ENCODE results near the gene UNC93A. TPM values are rescaled to one million over a fixed set of nuclear protein-coding genes. Genes with fewer than 3 reads are reported as not detected.
"Not testable (repeated sequence)": the region's sequence is repeated elsewhere in the genome, so short reads cannot be mapped to it uniquely, and the experiment has no call there.

Gene UNC93A
- total RNA-seq, 3 donors from 2014 or later: not detected

DNA sequence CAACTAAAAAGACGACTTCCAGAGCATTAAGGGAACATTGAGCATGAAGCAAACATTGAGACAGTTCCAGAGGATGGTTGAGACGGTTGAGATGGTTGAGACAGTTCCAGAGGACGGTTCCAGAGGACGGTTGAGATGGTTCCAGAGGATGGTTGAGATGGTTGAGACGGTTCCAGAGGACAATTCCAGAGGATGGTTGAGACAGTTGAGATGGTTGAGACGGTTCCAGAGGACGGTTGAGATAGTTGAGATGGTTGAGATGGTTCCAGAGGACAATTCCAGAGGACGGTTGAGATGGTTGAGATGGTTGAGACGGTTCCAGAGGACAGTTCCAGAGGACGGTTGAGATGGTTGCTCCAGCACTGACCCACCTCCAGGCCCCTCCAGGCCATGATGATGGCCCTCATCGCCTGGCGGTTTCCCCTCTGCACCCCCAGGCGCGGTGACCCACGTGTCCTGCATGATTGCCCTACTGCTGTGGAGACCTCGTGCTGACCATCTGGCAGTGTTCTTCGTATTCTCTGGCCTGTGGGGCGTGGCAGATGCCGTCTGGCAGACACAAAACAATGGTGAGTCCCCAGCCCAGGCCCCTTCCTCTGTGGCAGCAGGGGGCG, 16.3 kb downstream of the UNC93A start:
- no peaks in the 10 kb centered on the region for H3K36me3 Mint-ChIP-seq (ENCODE audit: insufficient read depth)
- DNase-seq: no peak
- peaks cover 15% of the 10 kb centered on the region for H3K27me3 Mint-ChIP-seq (ENCODE audit: low read depth)
- H3K4me3 Mint-ChIP-seq: no peak overlapping the region
- ATAC-seq: no peak
- H3K9me3 Mint-ChIP-seq: peaks cover 3% of the 10 kb centered on the region
- H3K4me1 Mint-ChIP-seq (ENCODE audit: low read depth): no peaks in the 10 kb centered on the region

DNA sequence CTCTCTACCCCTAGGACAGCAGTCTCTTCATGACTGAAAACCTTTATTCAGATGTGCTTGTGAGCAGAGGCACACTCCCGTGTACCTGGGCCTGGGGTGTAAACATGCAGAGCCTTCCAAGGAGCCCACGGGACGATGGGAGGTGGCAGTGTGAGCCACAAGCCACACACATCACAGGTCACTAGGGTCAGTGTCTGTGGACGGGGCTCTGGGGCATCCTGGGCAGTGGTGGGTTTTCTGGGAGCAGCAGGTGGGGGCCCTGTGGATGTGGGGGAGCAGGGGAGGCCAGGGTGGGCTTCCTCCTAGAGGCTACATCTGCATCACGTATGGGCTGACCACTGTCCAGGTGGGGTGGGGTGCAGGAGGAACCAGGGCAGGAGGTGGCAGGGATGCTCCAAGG, 17.1 kb downstream of the UNC93A start:
- Mint-ChIP-seq H3K4me3 (no peak overlapping the region), H3K4me1 (ENCODE audit: low read depth) (no peaks in the 10 kb centered on the region), H3K9me3 (peaks cover 3% of the 10 kb centered on the region), H3K36me3 (ENCODE audit: insufficient read depth) (no peaks in the 10 kb centered on the region), H3K27me3 (ENCODE audit: low read depth) (peaks cover 14% of the 10 kb centered on the region)
- DNase-seq (no peak), ATAC-seq (no peak)

DNA sequence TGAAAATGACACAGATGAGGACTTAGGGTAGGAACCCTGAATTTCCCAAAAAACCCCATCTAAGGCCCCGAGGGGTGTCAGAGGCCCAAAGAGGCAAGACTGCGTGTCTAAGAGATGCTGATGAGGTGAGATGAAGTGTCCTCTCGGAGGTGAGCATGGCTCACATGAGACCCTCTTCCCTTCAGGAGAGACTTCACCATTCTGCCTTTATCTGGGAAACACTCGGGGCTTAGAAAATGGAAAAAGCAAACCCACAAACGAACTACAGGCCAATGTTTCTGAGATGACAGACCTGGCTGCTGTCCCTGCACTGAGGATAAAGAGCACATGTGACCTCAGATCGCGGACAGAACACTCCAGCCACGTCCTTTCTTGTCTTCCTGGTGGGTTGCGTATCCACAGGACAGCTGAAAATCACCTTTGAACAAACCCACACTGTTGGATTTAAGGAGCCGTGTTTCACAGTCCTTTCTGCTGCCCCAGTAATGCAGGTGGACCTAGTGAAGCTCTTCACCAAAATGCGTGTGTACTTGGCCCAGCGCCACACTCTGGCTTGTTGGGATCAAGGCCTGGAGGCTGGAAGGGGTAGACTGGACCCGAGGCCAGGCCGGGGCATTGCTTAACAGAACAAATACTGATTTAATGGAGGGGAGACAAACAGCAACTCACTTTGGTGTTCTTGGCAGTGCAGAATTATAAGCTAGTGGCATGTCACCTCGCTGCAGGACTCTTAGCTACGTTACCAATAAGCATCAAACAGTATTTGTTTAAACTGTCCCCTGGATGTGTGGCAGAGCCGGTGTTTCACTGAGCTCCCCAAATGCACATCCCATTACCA, 18.5 kb downstream of the UNC93A start:
- DNase-seq; ATAC-seq; H3K4me3 Mint-ChIP-seq; H3K27me3 Mint-ChIP-seq (ENCODE audit: low read depth); H3K9me3 Mint-ChIP-seq; H3K36me3 Mint-ChIP-seq (ENCODE audit: insufficient read depth); H3K4me1 Mint-ChIP-seq (ENCODE audit: low read depth): not testable (repeated sequence)

DNA sequence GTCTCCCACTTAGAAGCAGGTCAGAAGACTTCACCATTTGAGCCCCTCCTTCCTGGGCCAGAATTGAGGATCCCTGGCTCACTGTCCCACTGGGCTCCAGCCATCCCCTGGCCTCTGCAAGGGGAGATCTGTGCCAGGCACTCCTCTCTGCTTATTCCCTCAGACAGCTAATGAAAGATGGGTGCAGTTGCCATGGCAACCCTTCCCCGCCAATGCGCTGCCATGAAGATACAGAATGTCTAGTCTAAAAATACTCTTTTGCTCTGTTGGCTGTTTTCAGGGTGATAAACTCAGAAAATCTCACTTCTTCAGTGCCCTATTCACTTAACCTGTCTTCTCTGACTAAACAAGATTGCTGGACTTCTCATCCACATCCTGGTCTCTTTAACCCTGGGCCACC, 20.2 kb downstream of the UNC93A start:
- Mint-ChIP-seq H3K9me3 (peaks cover 3% of the 10 kb centered on the region), H3K27me3 (ENCODE audit: low read depth) (peaks cover 5% of the 10 kb centered on the region), H3K4me1 (ENCODE audit: low read depth) (no peaks in the 10 kb centered on the region), H3K4me3 (no peak overlapping the region), H3K36me3 (ENCODE audit: insufficient read depth) (no peaks in the 10 kb centered on the region)
- DNase-seq: no peak
- no peak for ATAC-seq

DNA sequence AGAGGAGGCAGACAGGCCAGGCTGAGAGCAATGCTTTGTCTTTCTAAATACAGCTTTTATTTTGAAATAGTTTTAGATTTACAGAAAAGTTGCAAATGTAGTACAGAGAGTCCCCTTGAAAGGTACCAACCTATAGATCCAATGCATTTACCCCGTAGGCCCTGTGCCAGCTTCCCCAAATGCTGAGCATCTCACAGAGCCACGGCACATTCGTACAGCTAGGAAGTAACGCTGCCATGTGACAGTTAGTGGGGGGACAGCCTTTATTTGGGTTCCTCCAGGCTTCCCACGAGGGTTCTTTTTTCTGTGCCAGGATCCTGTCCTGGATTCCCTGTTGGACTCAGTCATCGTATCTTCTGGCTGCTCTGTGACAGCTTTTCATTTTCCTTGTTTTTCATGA, 20.6 kb downstream of the UNC93A start:
- H3K36me3 Mint-ChIP-seq (ENCODE audit: insufficient read depth); H3K4me1 Mint-ChIP-seq (ENCODE audit: low read depth); ATAC-seq; H3K9me3 Mint-ChIP-seq; H3K4me3 Mint-ChIP-seq; DNase-seq; H3K27me3 Mint-ChIP-seq (ENCODE audit: low read depth): not testable (repeated sequence)

DNA sequence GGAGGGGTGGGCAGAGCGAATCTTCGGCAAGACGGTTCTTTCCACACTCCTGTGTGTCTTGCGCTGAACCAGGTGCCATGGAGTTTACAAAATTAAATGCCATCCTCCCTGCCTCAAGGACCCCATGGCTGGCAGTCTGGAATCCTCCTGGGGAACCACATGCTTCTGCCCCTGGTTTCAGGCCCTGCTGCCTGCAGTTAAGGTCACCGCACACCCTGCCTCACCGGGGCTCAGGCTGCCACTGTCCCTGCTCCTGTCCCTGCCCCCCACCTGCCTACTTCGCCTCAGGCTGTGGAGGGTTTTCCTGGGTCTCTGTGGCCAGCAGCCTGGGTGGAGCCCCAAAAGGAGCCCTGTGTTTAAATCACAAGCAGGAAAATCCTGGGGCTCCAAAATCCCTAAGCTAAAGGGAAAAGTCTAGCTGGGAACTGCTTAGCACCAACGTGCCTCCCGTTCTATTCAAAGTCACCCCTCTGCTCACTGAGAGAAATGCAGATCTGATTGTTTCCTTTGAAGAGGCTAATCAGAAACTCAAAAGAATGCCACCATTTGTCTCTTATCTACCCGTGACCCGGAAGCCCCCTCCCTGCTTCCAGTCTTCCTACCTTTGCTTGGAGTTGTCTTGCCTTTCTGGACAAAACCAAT, 23.2 kb downstream of the UNC93A start:
- no peak for DNase-seq
- no peak overlapping the region for H3K4me3 Mint-ChIP-seq
- ATAC-seq: no peak
- H3K4me1 Mint-ChIP-seq (ENCODE audit: low read depth): no peaks in the 10 kb centered on the region
- no peaks in the 10 kb centered on the region for H3K36me3 Mint-ChIP-seq (ENCODE audit: insufficient read depth)
- no peaks in the 10 kb centered on the region for H3K9me3 Mint-ChIP-seq
- H3K27me3 Mint-ChIP-seq (ENCODE audit: low read depth): peaks cover 18% of the 10 kb centered on the region

DNA sequence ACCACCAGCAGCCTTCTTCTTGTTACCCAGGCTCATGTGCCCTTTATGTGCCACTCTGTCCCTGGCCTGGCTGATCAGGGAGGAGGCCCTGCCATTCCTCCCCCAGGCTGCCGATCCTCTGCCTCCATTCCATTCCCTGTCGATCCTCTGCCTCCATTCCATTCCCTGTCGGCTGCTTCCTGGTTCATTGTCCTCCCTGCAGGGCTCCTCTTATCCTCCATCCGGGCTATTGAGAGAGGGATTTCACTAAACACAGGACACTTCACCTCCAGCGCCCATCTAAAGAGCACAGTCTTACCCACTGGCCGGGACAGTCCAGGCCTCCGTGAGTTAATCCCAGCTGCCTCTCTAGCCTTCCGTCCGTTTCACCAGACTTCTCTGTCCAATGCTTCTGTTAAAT, 26.1 kb downstream of the UNC93A start:
- no peak for DNase-seq
- Mint-ChIP-seq H3K9me3 (no peaks in the 10 kb centered on the region), H3K4me3 (no peak overlapping the region), H3K4me1 (ENCODE audit: low read depth) (no peaks in the 10 kb centered on the region), H3K27me3 (ENCODE audit: low read depth) (peaks cover 21% of the 10 kb centered on the region), H3K36me3 (ENCODE audit: insufficient read depth) (no peaks in the 10 kb centered on the region)
- ATAC-seq: no peak

DNA sequence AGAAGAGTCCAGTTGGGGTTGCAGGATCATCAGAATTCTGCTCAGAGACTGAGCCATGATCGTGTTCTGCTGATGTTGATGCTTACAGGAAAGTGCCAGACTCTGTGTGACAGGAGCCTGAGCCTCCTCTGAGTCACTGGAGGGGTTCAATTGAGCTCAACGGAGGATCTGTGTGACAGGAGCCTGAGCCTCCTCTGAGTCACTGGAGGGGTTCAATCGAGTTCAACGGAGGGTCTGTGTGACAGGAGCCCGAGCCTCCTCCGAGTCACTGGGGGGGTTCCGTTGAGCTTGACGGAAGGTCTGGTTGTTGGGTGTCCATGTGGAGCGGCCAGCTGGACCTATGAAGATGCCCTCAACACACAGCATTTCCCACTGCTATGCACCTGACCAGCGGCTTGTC, 27.2 kb downstream of the UNC93A start:
- H3K4me3 Mint-ChIP-seq; H3K9me3 Mint-ChIP-seq; DNase-seq; ATAC-seq; H3K4me1 Mint-ChIP-seq (ENCODE audit: low read depth); H3K36me3 Mint-ChIP-seq (ENCODE audit: insufficient read depth): not testable (repeated sequence)
- peaks cover 16% of the 10 kb centered on the region for H3K27me3 Mint-ChIP-seq (ENCODE audit: low read depth)

DNA sequence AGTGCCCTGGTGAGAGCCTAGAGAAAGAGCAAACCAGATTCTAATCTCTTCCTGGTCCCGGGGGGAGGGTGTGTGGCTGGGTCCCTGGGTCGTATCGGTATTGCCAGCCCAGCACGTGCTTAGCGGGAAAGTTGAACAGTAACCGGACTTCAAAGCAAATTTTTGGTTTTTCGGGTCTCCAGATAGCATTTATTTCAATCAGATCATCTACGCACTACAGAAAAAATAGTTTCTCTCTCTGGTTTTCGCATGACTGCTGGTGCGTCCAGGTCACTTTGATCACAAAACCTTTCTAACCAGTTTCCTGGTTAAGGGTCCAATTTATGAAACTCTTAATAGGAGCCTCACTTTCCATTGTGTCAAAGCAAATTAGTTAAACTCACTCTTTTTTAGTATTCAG, 27.7 kb downstream of the UNC93A start:
- DNase-seq; H3K4me1 Mint-ChIP-seq (ENCODE audit: low read depth); H3K4me3 Mint-ChIP-seq; H3K9me3 Mint-ChIP-seq; H3K36me3 Mint-ChIP-seq (ENCODE audit: insufficient read depth); ATAC-seq: not testable (repeated sequence)
- H3K27me3 Mint-ChIP-seq (ENCODE audit: low read depth): peaks cover 18% of the 10 kb centered on the region

DNA sequence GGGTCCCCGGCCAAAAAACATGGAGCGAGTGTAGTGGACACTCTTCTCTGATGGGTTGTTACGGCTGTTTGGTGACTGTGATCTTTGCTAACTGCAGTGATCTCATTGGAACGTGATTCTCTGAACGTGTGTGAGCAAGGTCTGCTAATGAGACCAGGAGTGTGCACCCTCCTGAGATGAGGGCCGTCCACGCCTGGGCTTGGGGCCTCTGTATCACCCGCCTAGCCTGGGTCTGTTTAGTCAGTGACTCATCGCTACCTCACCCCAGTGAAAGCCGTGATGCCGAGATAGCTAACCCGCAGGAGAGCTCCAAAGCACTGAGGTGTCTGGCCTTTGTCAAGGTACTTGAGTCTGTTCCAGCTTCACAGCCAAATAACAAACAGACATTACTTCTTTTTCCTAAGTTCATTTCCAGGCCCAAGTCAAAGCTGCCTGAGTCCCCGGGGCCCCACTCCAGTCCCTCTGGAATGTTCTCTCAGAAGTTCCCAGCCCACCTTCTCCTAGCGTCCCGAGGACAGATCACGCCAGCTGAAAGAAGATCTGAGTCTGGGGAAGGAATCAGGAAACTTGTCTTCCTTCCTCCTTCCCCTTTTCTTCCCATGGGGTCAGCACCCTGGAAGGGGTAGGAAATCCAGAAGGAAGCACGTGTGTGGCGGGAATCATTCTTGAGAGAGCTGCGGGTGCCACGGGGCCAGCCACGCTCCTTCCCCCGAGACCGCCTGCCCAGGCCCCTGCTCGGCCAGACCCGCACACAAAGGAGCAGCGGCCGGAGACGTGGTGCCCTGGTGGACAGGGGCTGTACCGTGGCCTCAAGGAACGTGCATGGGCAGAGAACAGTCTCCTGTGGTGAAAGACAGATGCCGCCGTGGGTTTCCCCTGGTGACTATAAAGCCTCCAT, 29.0 kb downstream of the UNC93A start:
- not testable (repeated sequence) for H3K4me3 Mint-ChIP-seq; DNase-seq; H3K4me1 Mint-ChIP-seq (ENCODE audit: low read depth); H3K36me3 Mint-ChIP-seq (ENCODE audit: insufficient read depth); H3K9me3 Mint-ChIP-seq; ATAC-seq
- H3K27me3 Mint-ChIP-seq (ENCODE audit: low read depth): peaks cover 18% of the 10 kb centered on the region

DNA sequence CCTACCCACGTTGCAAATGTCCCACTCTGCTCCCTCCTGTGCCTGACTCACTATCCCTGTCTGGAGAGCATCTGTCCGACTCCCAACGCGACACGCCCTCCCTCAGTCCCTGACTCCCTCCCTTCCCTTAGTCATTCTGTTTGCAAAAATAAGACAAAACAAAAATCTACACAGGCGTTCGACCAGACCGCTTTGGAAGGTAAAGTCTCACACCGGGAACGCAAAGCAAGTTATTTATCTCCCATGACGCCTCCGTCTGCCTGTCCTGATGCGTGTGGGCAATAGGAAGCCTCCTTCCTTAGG, 29.6 kb downstream of the UNC93A start:
- ATAC-seq; H3K4me3 Mint-ChIP-seq; DNase-seq; H3K4me1 Mint-ChIP-seq (ENCODE audit: low read depth); H3K36me3 Mint-ChIP-seq (ENCODE audit: insufficient read depth); H3K9me3 Mint-ChIP-seq: not testable (repeated sequence)
- H3K27me3 Mint-ChIP-seq (ENCODE audit: low read depth): peaks cover 22% of the 10 kb centered on the region

DNA sequence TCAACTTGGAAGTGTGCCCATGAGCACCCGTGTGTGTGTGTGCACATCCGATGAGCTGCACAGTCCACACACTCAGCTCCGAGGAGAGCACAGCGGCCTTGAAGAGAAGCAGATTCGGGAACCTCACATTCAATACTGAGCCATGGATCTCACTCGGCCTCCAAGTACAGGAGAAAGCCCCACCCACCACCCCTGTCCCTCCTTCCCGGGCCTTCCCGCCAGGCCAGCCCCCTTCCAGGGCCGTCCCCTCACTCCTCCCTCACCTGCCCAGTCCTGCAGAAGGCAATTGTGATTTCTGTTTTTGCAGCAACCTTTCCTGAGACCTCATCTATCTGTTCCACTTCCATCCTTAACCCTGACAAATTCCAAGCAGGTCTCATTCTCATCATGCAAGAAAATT, 30.1 kb downstream of the UNC93A start:
- not testable (repeated sequence) for H3K4me1 Mint-ChIP-seq (ENCODE audit: low read depth); H3K4me3 Mint-ChIP-seq; ATAC-seq; DNase-seq; H3K9me3 Mint-ChIP-seq; H3K36me3 Mint-ChIP-seq (ENCODE audit: insufficient read depth)
- H3K27me3 Mint-ChIP-seq (ENCODE audit: low read depth): peaks cover 22% of the 10 kb centered on the region

DNA sequence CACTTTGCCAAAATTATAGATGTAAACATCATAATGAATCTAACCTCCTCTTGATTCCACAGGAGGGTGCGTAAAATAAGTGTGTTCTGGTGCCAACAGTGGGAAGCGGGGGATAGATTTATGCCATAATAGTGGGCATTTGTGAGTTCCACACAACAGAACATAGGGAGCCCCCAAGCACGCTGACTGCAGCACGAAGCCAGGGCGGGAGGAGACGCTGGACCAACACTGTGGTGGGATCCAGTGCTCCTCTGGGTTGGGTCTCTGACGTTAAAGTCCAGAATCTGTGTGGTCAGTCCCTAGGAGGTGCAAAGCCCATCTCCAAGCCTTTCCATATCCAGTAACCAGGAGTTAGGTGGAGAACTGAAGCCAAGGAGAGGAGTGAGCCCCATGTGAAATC, 32.0 kb downstream of the UNC93A start:
- no peaks in the 10 kb centered on the region for H3K4me1 Mint-ChIP-seq (ENCODE audit: low read depth)
- no peak overlapping the region for H3K4me3 Mint-ChIP-seq
- no peaks in the 10 kb centered on the region for H3K9me3 Mint-ChIP-seq
- DNase-seq (no peak), ATAC-seq (no peak)
- H3K36me3 Mint-ChIP-seq (ENCODE audit: insufficient read depth): no peaks in the 10 kb centered on the region
- peaks cover 16% of the 10 kb centered on the region for H3K27me3 Mint-ChIP-seq (ENCODE audit: low read depth)

DNA sequence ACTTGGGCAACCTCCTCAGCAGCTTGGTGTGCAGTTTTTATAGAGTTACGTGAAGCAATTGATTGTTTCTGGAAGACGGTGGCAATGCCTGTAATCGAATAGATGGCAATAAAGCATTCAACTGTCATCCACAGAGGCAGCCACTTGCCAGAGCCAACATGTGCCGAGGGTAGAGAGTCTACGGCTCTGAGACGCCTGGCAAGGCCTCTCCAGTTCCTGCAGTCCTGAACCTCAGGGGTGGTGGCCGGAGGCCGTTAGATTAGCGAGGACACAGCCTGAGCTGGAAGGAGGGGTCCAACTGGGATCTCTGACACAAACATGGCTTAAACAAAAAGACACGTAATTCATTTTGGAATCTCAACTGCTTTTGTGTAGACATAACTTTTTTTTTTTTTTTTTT, 33.0 kb downstream of the UNC93A start:
- Mint-ChIP-seq H3K4me1 (ENCODE audit: low read depth) (no peaks in the 10 kb centered on the region), H3K4me3 (no peak overlapping the region), H3K27me3 (ENCODE audit: low read depth) (peaks cover 11% of the 10 kb centered on the region), H3K36me3 (ENCODE audit: insufficient read depth) (no peaks in the 10 kb centered on the region), H3K9me3 (no peaks in the 10 kb centered on the region)
- DNase-seq (no peak), ATAC-seq (no peak)

All from activated T-cell treated with anti-CD3 and anti-CD28 coated beads, Interleukin-2, amount 50 U/mL, for 4 hours (primary cell).